ENCODE measurements around the gene PPP2R5B.

PPP2R5B gene

DNA sequence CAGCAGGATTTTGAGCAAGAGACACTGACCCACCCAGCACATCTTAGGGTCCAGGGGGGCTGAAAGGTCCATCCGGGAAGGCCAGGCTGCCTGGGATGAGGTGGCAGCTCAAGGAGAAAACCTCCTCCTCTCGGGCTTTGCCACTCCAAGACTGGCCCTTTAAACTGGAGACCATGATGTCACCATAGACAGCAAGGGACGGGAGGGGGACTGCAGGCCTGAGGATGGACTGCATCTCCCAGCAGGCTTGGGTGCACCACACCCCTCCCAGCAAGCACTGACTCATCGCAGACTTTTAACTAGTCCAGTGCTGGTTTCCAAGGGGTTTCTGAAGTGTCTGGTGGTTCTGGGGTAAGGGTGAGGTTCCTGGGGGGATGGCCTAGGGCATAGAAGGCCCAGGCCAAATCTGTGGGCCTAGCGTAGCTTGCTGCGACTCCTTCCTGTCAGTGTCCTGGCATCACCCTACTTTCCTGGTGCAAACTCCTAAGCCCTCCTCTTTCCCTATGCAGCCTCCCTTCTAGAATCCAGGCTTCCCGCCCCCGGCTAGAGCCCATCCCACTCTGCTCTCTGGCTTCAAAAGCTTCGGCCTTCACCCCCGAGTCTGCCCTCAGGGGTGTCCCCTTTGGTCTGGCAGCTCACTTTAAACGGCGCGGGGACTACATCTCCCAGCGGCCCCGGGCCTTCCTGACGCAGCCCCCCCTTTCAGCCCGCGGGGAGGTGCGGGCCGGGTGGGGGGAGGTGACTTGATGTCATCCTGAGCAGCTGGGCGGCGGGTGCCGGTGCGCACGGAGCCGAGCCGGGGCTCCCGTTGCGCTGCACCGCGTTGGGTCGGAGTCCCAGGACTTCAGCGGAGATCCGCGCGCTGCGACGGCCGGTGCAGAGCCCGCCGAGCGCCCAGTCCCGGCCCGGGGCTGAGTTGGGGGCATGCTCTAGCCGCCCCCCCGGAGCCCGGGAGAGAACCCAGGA is at the start of gene PPP2R5B:
TSS of gene PPP2R5B (plus strand) at position 746 of the 966 bp plus-strand sequence. CDS start 1,046 bp downstream, outside the sequence.
- Histone ChIP-seq H3K27me3 (no peaks in the 10 kb centered on the region), H3K4me1 (ENCODE audit: control insufficient read depth in 1 of 2, insufficient read depth in 1 of 2, low read depth in 1 of 2, low read length in 1 of 2) (peaks cover 21 to 30% of the 10 kb centered on the region in 2 experiments), H3K27ac (peak within 1 kb of the TSS; percentile 68), H3K4me3 (ENCODE audit: low read depth in 1 of 2, low read length in 1 of 2) (peak within 1 kb of the TSS; percentile 70 to 81), H3K36me3 (peaks cover 32% of the 10 kb centered on the region), H3K9me3 (no peaks in the 10 kb centered on the region)
- peak; percentile 20 for TF ChIP-seq CTCF (IDR thresholded peaks at IDR 0.05)

DNA sequence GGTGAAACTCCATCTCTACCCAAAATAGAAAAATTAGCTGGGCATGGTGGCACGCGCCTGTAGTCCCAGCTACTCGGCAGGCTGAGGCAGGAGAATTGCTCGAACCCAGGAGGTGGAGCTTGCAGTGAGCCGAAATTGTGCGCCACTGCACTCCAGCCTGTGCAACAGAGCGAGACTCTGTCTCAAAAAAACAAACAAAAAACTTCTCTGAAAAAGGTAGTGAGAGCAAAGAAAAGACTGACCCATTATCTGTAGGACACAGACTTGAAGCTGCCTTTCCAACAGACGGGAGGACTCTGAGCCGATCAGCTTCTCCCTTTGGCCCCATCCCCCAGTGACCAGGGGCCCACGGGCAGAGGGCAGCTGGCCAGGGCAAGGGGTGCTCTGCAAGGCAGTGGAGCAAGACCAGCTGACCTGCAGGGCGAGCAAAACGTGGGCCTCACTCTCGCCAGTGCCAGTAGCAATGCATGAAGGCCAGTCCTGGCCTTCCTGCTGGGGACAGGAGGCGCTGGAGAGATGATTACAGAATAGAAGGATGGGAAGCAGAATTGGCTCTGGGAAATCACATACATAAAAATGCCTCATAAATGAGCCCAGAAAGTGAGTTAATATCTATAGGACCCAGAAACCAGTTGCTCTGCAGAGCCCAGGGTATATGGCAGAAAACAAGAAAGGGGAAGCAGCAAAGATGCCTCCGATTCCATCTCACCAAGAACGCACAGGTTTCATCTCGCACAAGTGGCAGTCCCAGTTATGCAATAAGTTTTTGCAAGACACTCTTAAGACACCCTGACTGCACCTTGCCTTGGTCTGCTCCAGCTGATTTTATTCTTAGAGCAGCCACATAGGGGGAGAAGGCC is 48.9 kb upstream of the PPP2R5B start:
- Histone ChIP-seq H3K9me3 (no peaks in the 10 kb centered on the region), H3K27me3 (no peaks in the 10 kb centered on the region), H3K4me3 (ENCODE audit: low read depth in 1 of 2, low read length in 1 of 2) (peak overlapping the region; percentile 78 to 100), H3K4me1 (ENCODE audit: control insufficient read depth in 1 of 2, insufficient read depth in 1 of 2, low read depth in 1 of 2, low read length in 1 of 2) (peaks cover 84 to 90% of the 10 kb centered on the region in 2 experiments), H3K36me3 (peaks cover 39% of the 10 kb centered on the region), H3K27ac (peak overlapping the region; percentile 99)
- no peak for TF ChIP-seq CTCF (IDR thresholded peaks at IDR 0.05)

- H3K27me3 ChIP-seq = no peaks in the 10 kb centered on the region
- no peak for TF ChIP-seq CTCF (IDR thresholded peaks at IDR 0.05)
- H3K36me3 ChIP-seq = peaks cover 33% of the 10 kb centered on the region
- peak overlapping the region; percentile 78 to 100 for H3K4me3 ChIP-seq (ENCODE audit: low read depth in 1 of 2, low read length in 1 of 2)
- H3K4me1 ChIP-seq (ENCODE audit: control insufficient read depth in 1 of 2, insufficient read depth in 1 of 2, low read depth in 1 of 2, low read length in 1 of 2) = peaks cover 83 to 90% of the 10 kb centered on the region in 2 experiments
- no peaks in the 10 kb centered on the region for H3K9me3 ChIP-seq
- peak overlapping the region; percentile 99 for H3K27ac ChIP-seq
Measured at GRCh38 chr11:64876229-64876750, 48.2 kb upstream of the PPP2R5B start.

DNA sequence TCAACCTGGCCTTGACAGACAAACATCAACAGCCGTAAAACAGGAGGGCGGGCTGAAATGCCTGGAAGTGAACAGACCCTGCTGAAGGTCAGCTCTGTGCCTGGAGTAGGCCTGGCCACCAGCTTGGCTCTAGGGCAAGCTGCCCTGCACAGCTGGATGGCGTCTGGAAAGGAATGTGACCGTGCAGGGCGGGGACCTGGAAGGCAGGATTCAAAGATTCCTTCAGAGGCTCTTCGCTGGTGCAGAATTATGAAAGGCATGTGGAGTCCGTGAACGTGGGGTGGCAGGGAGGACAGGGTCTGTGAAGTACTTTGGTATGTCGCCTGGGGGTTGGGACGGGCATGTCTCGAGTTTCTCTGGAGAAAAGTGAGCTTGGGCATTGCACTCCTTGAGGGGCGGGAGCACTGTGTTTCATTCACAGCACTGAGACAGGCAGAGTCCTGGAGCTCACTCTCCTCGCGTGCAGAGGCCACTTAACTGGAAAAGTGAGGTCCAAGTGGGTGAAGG is 47.6 kb upstream of the PPP2R5B start:
- TF ChIP-seq CTCF (IDR thresholded peaks at IDR 0.05) = no peak
- peak overlapping the region; percentile 78 to 100 for H3K4me3 ChIP-seq (ENCODE audit: low read depth in 1 of 2, low read length in 1 of 2)
- H3K27me3 ChIP-seq = no peaks in the 10 kb centered on the region
- H3K27ac ChIP-seq = peak overlapping the region; percentile 99
- no peaks in the 10 kb centered on the region for H3K9me3 ChIP-seq
- H3K4me1 ChIP-seq (ENCODE audit: control insufficient read depth in 1 of 2, insufficient read depth in 1 of 2, low read depth in 1 of 2, low read length in 1 of 2) = peaks cover 77 to 85% of the 10 kb centered on the region in 2 experiments
- peaks cover 27% of the 10 kb centered on the region for H3K36me3 ChIP-seq

Measured in neutrophil (primary cell).